ENCODE measurements around the gene UBE2S.
A peak's percentile ranks its signal among the peaks of the same experiment; 100 is the strongest.

The UBE2S gene

DNA sequence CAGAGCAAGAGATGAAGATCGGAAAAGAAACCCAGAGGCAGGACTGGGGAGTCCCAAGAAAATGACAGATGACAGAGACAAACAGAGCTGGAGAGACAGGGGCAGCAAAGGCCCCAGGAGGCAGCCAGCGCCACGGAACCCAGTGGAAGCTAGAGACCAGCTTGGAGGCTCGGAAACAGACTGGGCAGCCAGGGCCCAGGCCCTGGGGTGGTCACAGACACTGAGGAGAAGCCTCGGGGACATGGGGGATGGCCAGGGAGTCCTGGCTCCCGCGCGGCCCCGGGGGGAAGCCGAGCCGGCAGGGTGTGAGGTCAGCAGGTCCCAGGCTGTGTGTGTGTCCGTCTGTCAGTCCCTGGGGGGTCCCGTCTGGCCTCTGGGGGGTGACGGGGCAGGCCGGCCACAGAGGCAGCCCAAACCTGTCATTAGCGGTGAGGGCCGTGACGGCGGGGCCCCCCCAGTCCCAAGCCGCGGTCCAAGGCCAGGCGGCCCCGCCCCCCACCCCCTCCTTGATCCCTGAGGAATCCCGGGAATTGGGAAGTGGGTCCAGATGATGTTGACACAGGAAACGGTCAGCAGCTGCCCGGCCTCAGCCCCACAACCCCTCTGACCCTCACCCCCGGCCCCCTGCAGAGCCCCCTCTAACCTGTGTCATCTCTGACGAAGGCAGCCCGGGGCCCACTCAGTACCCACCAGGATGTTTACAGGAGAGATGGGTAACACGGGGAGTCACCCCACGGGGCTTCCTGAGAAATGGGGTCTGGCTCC is 33.4 kb downstream of the UBE2S start:
- no peaks in the 10 kb centered on the region for H3K9me3 ChIP-seq (ENCODE audit: control insufficient read depth, insufficient read depth, low read length)
- H3K27me3 ChIP-seq (ENCODE audit: control insufficient read depth, insufficient read depth, low read length) = peaks cover 21% of the 10 kb centered on the region
- no peak overlapping the region for H3K9ac ChIP-seq (ENCODE audit: low read depth, low read length)
- H3K4me3 ChIP-seq (ENCODE audit: low read depth, low read length) = peak overlapping the region; percentile 5
- H3K4me1 ChIP-seq (ENCODE audit: control insufficient read depth, insufficient read depth, low read length) = peaks cover 22% of the 10 kb centered on the region
- H3K36me3 ChIP-seq (ENCODE audit: control insufficient read depth, insufficient read depth, low read length) = no peaks in the 10 kb centered on the region

DNA sequence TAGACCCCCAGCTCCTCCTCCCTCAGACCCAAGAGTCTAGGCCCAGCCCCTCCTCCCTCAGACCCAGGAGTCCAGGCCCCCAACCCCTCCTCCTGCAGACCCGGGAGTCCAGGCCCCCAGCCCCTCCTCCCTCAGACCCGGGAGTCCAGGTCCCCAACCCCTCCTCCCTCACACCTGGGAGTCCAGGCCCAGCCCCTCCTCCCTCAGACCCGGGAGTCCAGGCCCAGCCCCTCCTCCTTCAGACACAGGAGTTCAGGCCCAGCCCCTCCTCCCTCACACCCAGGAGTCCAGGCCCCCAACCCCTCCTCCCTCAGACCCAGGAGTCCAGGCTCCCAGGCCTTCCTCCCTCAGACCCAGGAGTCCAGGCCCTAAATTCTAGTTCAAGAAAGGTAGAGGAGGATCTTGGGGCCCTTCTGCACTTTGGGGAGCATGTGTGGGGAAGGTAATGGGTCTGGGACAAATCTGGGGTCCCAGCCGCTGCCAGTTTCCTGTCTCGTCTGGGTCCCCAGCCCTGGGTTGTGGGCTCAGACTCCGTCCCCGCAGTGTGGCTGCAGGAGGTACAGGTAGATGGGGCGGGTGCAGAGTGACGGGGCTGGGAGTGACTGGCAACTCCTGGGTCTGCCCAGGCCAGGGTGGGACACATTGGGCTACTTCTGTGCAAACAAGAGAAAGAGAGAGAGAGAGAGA is 34.1 kb downstream of the UBE2S start:
- Histone ChIP-seq H3K27me3 (ENCODE audit: control insufficient read depth, insufficient read depth, low read length) (peaks cover 18% of the 10 kb centered on the region), H3K4me3 (ENCODE audit: low read depth, low read length) (peak overlapping the region; percentile 5), H3K9me3 (ENCODE audit: control insufficient read depth, insufficient read depth, low read length) (no peaks in the 10 kb centered on the region), H3K4me1 (ENCODE audit: control insufficient read depth, insufficient read depth, low read length) (peaks cover 19% of the 10 kb centered on the region), H3K36me3 (ENCODE audit: control insufficient read depth, insufficient read depth, low read length) (no peaks in the 10 kb centered on the region), H3K9ac (ENCODE audit: low read depth, low read length) (no peak overlapping the region)

DNA sequence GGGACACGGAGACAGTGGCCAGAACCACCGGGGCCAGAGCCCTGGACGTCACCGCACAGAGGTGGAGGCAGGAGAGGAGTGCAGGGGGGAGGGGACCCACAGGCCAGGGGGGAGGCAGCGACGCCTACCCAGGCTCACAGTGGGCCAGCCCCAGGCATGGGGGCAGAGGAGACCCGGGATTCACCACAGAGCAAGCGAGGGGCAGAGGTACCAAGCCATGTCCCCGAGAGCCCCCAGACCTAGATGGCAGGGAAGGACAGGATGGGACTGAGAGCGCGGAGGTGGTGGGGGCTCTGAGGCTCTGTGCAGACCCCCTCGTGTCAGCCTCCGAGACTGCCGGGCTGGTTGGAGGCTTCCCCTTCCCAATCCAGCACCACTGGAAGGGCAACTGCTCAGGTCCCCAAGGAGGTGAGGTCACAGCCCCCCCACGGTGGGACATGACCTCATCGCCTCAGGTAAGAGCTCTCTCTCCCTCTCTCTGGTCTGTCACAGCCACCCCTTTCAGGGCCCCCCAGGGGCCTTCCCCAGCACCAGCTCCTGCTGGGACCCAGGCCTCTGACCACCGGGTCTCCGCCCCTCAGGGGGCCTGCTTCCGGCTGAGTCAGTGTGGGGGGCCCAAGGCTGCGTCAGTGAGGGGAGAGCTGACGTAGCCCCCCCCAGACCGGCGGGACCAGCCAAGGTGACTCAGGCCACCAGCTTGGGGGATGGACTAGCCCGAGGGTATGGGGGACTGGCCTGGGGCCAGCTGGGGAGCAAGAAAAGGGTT is 35.1 kb downstream of the UBE2S start:
- H3K9ac ChIP-seq (ENCODE audit: low read depth, low read length) = no peak overlapping the region
- peaks cover 16% of the 10 kb centered on the region for H3K27me3 ChIP-seq (ENCODE audit: control insufficient read depth, insufficient read depth, low read length)
- no peak overlapping the region for H3K4me3 ChIP-seq (ENCODE audit: low read depth, low read length)
- H3K4me1 ChIP-seq (ENCODE audit: control insufficient read depth, insufficient read depth, low read length) = peaks cover 19% of the 10 kb centered on the region
- H3K36me3 ChIP-seq (ENCODE audit: control insufficient read depth, insufficient read depth, low read length) = no peaks in the 10 kb centered on the region
- no peaks in the 10 kb centered on the region for H3K9me3 ChIP-seq (ENCODE audit: control insufficient read depth, insufficient read depth, low read length)

DNA sequence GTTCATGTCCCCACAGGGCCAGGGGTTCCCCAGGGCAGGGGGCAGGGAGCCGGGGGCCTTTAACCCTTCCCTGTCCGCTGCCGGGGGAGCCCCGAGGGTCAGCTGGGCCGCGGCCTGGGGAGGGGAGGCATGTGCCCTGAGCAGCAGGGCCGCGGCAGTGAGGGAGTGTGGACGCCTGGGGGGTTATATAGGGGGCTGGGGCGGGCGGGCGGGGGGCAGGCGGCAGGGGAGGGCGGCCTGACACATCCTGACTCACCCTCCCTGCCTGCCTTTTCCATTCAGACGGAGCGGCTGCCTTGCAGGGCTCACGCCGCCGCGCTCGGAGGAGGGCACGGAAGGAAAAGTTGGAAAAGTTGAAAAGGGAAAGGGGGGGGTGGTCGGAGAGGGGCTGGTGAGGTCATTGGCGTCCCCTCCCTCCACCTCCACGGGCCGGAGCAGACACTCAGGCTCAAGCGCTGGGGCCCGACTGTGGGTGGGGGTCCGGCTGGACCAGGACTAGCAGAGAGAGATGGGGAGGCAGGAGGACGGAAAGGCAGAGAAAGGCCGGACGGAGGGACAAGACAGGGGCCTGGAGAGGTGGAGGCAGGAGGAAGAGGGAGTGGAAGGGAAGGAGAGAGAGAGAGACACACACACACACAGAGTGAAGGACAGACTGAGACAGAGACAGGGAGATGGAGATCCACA is 37.1 kb downstream of the UBE2S start, which contains the start of gene IL11:
TSS of gene IL11 (minus strand) at position 159 of the 684 bp plus-strand sequence. CDS start at position 6, 153 bp downstream.
- no peaks in the 10 kb centered on the region for H3K9me3 ChIP-seq (ENCODE audit: control insufficient read depth, insufficient read depth, low read length)
- peaks cover 16% of the 10 kb centered on the region for H3K27me3 ChIP-seq (ENCODE audit: control insufficient read depth, insufficient read depth, low read length)
- H3K36me3 ChIP-seq (ENCODE audit: control insufficient read depth, insufficient read depth, low read length) = no peaks in the 10 kb centered on the region
- H3K4me1 ChIP-seq (ENCODE audit: control insufficient read depth, insufficient read depth, low read length) = peaks cover 7% of the 10 kb centered on the region
- peak within 1 kb of the TSS; percentile 61 for H3K4me3 ChIP-seq (ENCODE audit: low read depth, low read length)
- H3K9ac ChIP-seq (ENCODE audit: low read depth, low read length) = no peak within 1 kb of the TSS

DNA sequence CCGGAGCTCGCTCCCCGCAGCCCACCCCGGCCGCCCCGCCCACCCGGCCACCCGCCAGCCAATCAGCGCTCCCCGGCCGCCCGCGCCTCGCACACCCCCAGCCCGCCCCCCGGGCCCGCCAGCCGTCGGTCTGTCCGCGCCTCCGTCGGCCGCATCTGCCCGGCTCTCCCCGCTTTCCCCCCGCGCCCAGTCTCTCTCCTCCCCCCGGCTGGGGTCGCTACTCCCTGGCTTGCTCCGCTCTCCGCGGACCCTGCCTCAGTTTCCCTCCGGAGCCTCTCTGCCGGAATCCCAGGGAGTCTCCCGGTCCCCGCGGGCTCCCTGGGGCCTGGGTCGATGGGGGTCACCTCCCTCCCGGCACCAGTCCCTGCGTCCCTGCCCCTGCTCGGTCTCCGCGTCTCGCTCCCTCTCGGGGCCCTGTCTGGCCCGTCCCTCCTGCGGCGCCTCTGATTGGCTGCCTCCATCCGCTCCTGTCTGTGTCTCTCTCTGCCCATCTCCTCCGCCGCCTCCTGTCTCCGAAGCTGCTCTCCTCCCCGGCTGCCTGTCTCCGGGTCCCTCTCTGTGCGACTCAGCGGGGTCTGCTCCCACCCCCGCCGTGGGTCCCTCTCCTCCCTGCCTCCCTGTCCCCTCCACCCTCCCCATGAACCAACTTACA is 37.8 kb downstream of the UBE2S start:
- H3K4me3 ChIP-seq (ENCODE audit: low read depth, low read length) = peak overlapping the region; percentile 61

DNA sequence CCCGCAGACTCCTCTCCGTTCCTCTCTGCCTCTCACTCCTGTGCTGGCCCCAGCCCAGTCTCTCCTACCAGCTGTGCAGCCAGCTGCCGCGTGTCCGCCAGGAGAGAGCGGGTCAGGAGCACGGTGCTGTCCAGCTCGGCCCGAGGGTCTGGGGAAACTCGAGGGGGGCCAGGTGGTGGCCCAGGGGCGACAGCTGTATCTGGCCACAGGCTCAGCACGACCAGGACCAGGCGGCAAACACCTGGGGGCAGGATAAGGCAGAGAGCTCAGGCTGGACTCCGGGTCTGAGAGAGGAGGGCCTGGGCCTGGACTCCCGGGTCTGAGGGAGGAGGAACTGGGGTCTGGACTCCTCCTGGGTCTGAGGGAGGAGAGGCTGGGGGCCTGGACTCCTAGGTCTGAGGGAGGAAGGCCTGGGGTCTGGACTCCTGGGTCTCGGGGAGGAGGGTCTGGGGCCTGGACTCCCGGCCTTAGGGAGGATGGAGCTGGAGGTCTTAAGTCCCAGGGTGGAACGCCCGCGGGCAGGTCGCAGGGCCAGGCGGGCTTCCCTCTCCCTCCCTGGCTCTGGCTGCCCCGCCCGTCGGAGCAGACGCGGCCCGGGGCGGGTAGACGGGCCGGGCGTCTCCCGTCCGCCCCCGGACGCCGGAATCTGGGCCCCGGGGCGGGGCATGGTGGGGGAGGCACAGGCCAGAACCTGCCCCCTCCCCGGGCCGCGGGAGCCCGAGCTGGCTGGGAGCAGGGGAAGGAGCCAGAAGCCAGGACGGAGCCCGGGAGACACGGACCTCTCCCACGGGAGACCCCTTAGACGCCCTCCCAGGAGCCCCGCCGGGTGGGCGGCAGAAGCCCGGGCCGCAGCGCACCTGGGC is 38.7 kb downstream of the UBE2S start:
- Histone ChIP-seq H3K9ac (ENCODE audit: low read depth, low read length) (no peak overlapping the region), H3K27me3 (ENCODE audit: control insufficient read depth, insufficient read depth, low read length) (peaks cover 16% of the 10 kb centered on the region)

More for the DNA sequence above, 37.8 kb downstream of the UBE2S start:
- Histone ChIP-seq H3K9ac (ENCODE audit: low read depth, low read length) (no peak overlapping the region), H3K4me1 (ENCODE audit: control insufficient read depth, insufficient read depth, low read length) (peaks cover 5% of the 10 kb centered on the region), H3K9me3 (ENCODE audit: control insufficient read depth, insufficient read depth, low read length) (no peaks in the 10 kb centered on the region), H3K27me3 (ENCODE audit: control insufficient read depth, insufficient read depth, low read length) (peaks cover 16% of the 10 kb centered on the region), H3K36me3 (ENCODE audit: control insufficient read depth, insufficient read depth, low read length) (no peaks in the 10 kb centered on the region)

DNA sequence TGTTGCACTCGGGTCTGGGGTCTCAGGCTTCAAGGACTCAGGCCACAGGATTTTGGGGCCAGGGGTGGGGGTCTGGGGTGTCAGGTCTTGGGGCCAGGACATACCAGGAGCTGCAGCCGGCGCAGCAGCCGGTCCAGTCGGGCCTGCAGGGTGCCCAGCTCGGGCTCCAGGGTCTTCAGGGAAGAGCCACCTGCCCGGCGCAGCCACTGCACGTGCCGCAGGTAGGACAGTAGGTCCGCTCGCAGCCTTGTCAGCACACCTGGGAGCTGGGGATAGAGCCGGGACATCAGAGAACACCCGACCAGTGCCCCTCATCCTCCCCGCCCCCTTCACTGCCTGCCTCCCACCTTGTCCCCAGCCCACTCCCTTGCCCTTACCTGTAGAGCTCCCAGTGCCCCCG is 39.5 kb downstream of the UBE2S start:
- Histone ChIP-seq H3K4me1 (ENCODE audit: control insufficient read depth, insufficient read depth, low read length) (peaks cover 3% of the 10 kb centered on the region), H3K4me3 (ENCODE audit: low read depth, low read length) (no peak overlapping the region), H3K9ac (ENCODE audit: low read depth, low read length) (no peak overlapping the region), H3K36me3 (ENCODE audit: control insufficient read depth, insufficient read depth, low read length) (no peaks in the 10 kb centered on the region), H3K27me3 (ENCODE audit: control insufficient read depth, insufficient read depth, low read length) (peaks cover 16% of the 10 kb centered on the region), H3K9me3 (ENCODE audit: control insufficient read depth, insufficient read depth, low read length) (no peaks in the 10 kb centered on the region)

More for the DNA sequence above, 38.7 kb downstream of the UBE2S start:
- Histone ChIP-seq H3K4me3 (ENCODE audit: low read depth, low read length) (peak overlapping the region; percentile 39), H3K4me1 (ENCODE audit: control insufficient read depth, insufficient read depth, low read length) (peaks cover 5% of the 10 kb centered on the region), H3K9me3 (ENCODE audit: control insufficient read depth, insufficient read depth, low read length) (no peaks in the 10 kb centered on the region), H3K36me3 (ENCODE audit: control insufficient read depth, insufficient read depth, low read length) (no peaks in the 10 kb centered on the region)

DNA sequence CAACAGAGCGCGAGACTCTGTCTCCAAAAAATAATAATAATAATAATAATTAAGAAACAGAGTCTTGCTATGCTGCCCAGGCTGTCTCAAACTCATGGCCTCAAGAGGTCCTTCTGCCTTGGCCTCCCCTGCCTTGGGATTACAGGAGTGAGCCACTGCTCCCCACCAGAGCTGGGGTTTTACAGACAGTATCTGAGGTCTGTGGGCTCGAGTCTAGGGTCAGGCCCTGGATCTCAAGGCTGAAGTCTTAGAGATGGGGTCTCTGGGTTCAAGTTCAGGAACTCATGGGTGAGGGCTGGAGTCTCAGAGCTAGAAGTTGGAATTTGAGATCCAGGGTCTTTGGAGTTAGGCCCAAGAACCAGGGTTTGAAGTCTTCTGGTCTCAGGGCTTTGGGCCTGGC is 40.8 kb downstream of the UBE2S start:
- Histone ChIP-seq H3K36me3 (ENCODE audit: control insufficient read depth, insufficient read depth, low read length) (no peaks in the 10 kb centered on the region), H3K4me1 (ENCODE audit: control insufficient read depth, insufficient read depth, low read length) (peaks cover 3% of the 10 kb centered on the region), H3K9me3 (ENCODE audit: control insufficient read depth, insufficient read depth, low read length) (no peaks in the 10 kb centered on the region), H3K27me3 (ENCODE audit: control insufficient read depth, insufficient read depth, low read length) (peaks cover 11% of the 10 kb centered on the region), H3K9ac (ENCODE audit: low read depth, low read length) (no peak overlapping the region), H3K4me3 (ENCODE audit: low read depth, low read length) (no peak overlapping the region)

DNA sequence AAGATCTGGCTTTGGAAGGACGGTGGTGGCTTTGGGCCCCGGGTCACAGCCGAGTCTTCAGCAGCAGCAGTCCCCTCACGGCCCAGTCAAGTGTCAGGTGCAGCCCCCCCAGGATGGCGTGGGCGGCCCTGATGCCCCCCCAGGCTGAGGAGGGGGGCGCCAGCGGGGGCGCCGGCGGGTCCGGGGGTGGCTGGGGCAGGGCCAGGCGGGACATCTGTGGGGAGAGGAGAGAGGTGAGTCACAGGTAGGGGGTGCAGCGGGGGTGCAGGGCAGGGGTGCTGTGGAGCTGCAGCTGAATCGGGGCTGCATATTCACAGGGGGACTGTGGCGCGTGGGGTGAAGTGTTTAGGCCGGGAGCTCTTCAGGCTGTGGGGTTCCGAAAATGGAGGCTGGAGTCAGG is 41.6 kb downstream of the UBE2S start:
- Histone ChIP-seq H3K36me3 (ENCODE audit: control insufficient read depth, insufficient read depth, low read length) (no peaks in the 10 kb centered on the region), H3K27me3 (ENCODE audit: control insufficient read depth, insufficient read depth, low read length) (peaks cover 4% of the 10 kb centered on the region), H3K4me3 (ENCODE audit: low read depth, low read length) (no peak overlapping the region), H3K4me1 (ENCODE audit: control insufficient read depth, insufficient read depth, low read length) (peaks cover 3% of the 10 kb centered on the region), H3K9ac (ENCODE audit: low read depth, low read length) (no peak overlapping the region), H3K9me3 (ENCODE audit: control insufficient read depth, insufficient read depth, low read length) (no peaks in the 10 kb centered on the region)

DNA sequence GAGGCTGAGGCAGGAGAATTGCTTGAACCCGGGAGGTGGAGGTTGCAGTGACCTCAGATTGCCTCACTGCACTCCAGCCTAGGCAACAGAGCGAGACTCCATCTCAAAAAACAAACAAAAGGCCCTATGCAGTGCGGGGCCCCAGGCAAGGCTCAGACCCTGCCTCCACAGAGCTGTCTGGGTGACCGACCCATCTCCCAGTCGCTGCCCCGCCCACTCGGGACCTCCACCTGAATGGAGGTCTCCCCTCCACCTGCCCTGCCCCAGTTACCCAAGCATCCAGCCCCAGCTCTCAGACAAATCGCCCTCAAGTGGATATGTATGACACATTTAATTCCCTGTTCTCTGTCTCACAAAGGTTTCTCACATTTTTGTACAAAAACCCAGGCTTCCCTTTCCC is 42.3 kb downstream of the UBE2S start:
- H3K4me3 ChIP-seq (ENCODE audit: low read depth, low read length) = no peak overlapping the region
- no peaks in the 10 kb centered on the region for H3K27me3 ChIP-seq (ENCODE audit: control insufficient read depth, insufficient read depth, low read length)
- H3K36me3 ChIP-seq (ENCODE audit: control insufficient read depth, insufficient read depth, low read length) = no peaks in the 10 kb centered on the region
- H3K9me3 ChIP-seq (ENCODE audit: control insufficient read depth, insufficient read depth, low read length) = no peaks in the 10 kb centered on the region
- no peak overlapping the region for H3K9ac ChIP-seq (ENCODE audit: low read depth, low read length)
- H3K4me1 ChIP-seq (ENCODE audit: control insufficient read depth, insufficient read depth, low read length) = no peaks in the 10 kb centered on the region
